ENCODE measurements around the gene CMIP. TPM values are rescaled to one million over a fixed set of nuclear protein-coding genes. Genes with fewer than 3 reads are reported as not detected.

CMIP gene
- total RNA-seq, 1 donor from 2014 or later: 46.6 TPM

- peaks cover 10% of the 10 kb centered on the region for H3K36me3 Mint-ChIP-seq
- H3K27ac Mint-ChIP-seq: no peak overlapping the region
- no peak overlapping the region for H3K4me3 Mint-ChIP-seq
- no peaks in the 10 kb centered on the region for H3K27me3 Mint-ChIP-seq
- no peaks in the 10 kb centered on the region for H3K9me3 Mint-ChIP-seq
- TF ChIP-seq CTCF (conservative IDR thresholded peaks at IDR 0.05): no peak
- peaks cover 16% of the 10 kb centered on the region for H3K4me1 Mint-ChIP-seq (ENCODE audit: unreplicated experiment)
- no peak for DNase-seq (ENCODE audit: extremely low spot score, unreplicated experiment)
Measured at GRCh38 chr16:81710044-81710443, 265.4 kb downstream of the CMIP start.

DNA sequence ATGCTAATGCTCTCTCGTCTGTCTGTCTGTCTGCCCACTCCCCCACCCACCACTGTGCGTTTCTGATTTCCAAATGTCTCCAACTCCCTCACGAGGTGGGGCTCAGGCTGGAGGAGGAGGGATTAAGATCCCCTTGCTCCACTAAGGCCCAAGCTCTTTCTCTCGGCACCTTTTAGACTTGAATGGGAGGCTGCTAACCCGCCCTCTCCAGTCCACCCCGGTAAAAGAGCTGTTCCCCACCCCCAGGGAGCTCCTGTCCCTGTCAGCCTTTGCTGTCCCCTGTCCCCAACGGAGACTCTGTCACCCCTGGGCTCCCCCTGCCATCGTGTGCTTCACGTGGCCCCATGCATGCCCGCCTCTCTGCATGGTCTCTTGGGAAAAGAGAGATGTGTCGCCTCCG, 266.0 kb downstream of the CMIP start:
- TF ChIP-seq CTCF (conservative IDR thresholded peaks at IDR 0.05): no peak
- Mint-ChIP-seq H3K4me1 (ENCODE audit: unreplicated experiment) (peaks cover 17% of the 10 kb centered on the region), H3K4me3 (no peak overlapping the region), H3K36me3 (peaks cover 10% of the 10 kb centered on the region), H3K27me3 (no peaks in the 10 kb centered on the region), H3K9me3 (no peaks in the 10 kb centered on the region), H3K27ac (no peak overlapping the region)
- no peak for DNase-seq (ENCODE audit: extremely low spot score, unreplicated experiment)

GRCh38 chr16:81711657-81712319, 267.2 kb downstream of the CMIP start:
- H3K4me3 Mint-ChIP-seq: peak overlapping the region; percentile 45

GRCh38 chr16:81712681-81713080, 268.1 kb downstream of the CMIP start:
- no peaks in the 10 kb centered on the region for H3K9me3 Mint-ChIP-seq
- no peaks in the 10 kb centered on the region for H3K36me3 Mint-ChIP-seq
- DNase-seq (ENCODE audit: extremely low spot score, unreplicated experiment): no peak
- no peak for TF ChIP-seq CTCF (conservative IDR thresholded peaks at IDR 0.05)
- H3K4me1 Mint-ChIP-seq (ENCODE audit: unreplicated experiment): peaks cover 27% of the 10 kb centered on the region
- H3K4me3 Mint-ChIP-seq: no peak overlapping the region
- no peak overlapping the region for H3K27ac Mint-ChIP-seq
- H3K27me3 Mint-ChIP-seq: no peaks in the 10 kb centered on the region

More at GRCh38 chr16:81711657-81712319, 267.2 kb downstream of the CMIP start:
- DNase-seq (ENCODE audit: extremely low spot score, unreplicated experiment): no peak
- Mint-ChIP-seq H3K27ac (no peak overlapping the region), H3K36me3 (peaks cover 7% of the 10 kb centered on the region), H3K27me3 (no peaks in the 10 kb centered on the region), H3K9me3 (no peaks in the 10 kb centered on the region), H3K4me1 (ENCODE audit: unreplicated experiment) (peaks cover 29% of the 10 kb centered on the region)
- no peak for TF ChIP-seq CTCF (conservative IDR thresholded peaks at IDR 0.05)

DNA sequence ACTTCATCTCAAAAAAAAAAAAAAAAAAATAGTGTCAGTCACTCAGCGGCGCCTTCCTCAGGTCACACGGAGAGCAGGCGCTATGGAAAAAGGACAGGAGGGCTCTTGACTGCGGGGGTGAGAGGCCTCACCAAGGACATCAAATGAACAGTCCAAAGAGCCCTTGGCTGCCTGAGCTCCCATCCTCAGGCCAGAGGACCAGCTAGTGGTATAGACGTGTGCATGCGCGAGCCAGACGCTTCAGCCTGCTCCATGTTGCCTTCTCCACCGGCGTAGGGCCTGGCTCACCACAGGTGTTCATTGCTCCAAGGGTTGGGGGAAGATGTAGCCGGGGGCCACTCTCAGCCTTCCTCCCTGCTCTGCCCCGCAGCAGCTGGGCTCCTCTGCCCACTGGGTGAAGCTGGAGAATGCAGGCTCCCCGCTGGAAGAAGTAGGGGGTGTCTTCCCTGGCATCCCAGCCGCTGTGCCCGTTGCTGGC, 268.7 kb downstream of the CMIP start:
- no peaks in the 10 kb centered on the region for H3K9me3 Mint-ChIP-seq
- H3K4me3 Mint-ChIP-seq: no peak overlapping the region
- H3K4me1 Mint-ChIP-seq (ENCODE audit: unreplicated experiment): peaks cover 30% of the 10 kb centered on the region
- TF ChIP-seq CTCF (conservative IDR thresholded peaks at IDR 0.05): no peak
- H3K27ac Mint-ChIP-seq: no peak overlapping the region
- no peaks in the 10 kb centered on the region for H3K27me3 Mint-ChIP-seq
- H3K36me3 Mint-ChIP-seq: no peaks in the 10 kb centered on the region
- no peak for DNase-seq (ENCODE audit: extremely low spot score, unreplicated experiment)
